Body of pancreas (tissue), 4 donors: ENCODE results near the gene KRTAP4-3. TPM values are rescaled to one million over a fixed set of nuclear protein-coding genes. Genes with fewer than 3 reads are reported as not detected.
"Not testable (repeated sequence)": the region's sequence is repeated elsewhere in the genome, so short reads cannot be mapped to it uniquely, and the experiment has no call there.

Experiments used
- ATAC-seq: fragments of 150-250 bp; one replicate; pipeline ENCODE4 v1.9.1; 2016
- DNase-seq, 4 donors: peaks; one replicate each; pipeline ENCODE4 v3.0.0-alpha.2; 2019
- H3K27ac ChIP-seq, 4 donors: fragments of 200-600 bp; sonication (generic); 1 replicate in 3 of 4; 2 replicates in 1 of 4; pipeline versions ENCODE4 v1.5.1 to v1.6.1; 2016 to 2019; ENCODE audit warnings: mild to moderate bottlenecking in 1 of 4, mixed read lengths in 1 of 4, moderate library complexity in 1 of 4
- H3K27me3 ChIP-seq, 2 donors: fragments of 200-600 bp; sonication (generic); one replicate each; pipeline ENCODE4 v1.6.0; 2016; ENCODE audit warnings: mild to moderate bottlenecking in 1 of 2
- H3K36me3 ChIP-seq, 2 donors: fragments of 200-600 bp; sonication (generic); replicated peaks in 1 of 2; 2 replicates each; pipeline ENCODE4 v1.5.1; 2016; ENCODE audit warnings: low read depth in 2 of 2; ENCODE audit not compliant: insufficient read depth in 1 of 2
- H3K4me1 ChIP-seq: fragments of 200-600 bp; sonication (generic); one replicate; pipeline ENCODE4 v1.6.0; 2016
- H3K4me3 ChIP-seq, 2 donors: fragments of 200-600 bp; sonication (generic); 1 replicate in 1 of 2; 2 replicates in 1 of 2; pipeline ENCODE4 v1.5.1; 2016 to 2019
- H3K9me3 ChIP-seq, 3 donors: fragments of 200-600 bp; sonication (generic); 1 replicate in 2 of 3; 2 replicates in 1 of 3; pipeline ENCODE4 v1.5.1; 2016
- POLR2A ChIP-seq, 3 donors: fragments of 450-650 bp; IDR thresholded peaks; one replicate each; pipeline ENCODE4 v1.6.1; 2016; ENCODE audit warnings: antibody characterized with exemption in 3 of 3, mild to moderate bottlenecking in 2 of 3
- WGBS, 2 donors: methylation state at CpG; one replicate each; pipeline ENCODE4 v1.1.5; 2017; 5-methylcytosine and 5-hydroxymethylcytosine counted together
- intact Hi-C: fragments of 100-400 bp; cut with DNase I; formaldehyde crosslinking; loops from one replicate; pipeline ENCODE4 v1.15.1; 2023
- small RNA-seq: library from RNA; depleted of rRNA; stranded (forward); fragments of <200 nt; gene quantifications from one replicate; pipeline ENCODE3, GENCODE V24; 2016
- total RNA-seq, 2 donors: library from RNA; depleted of rRNA; stranded (reverse); fragments of >200 nt; gene quantifications; one replicate each; pipeline ENCODE4 v1.1.0, GENCODE V29; 2016
- TF ChIP-seq, protein P1 (sequence below), 7 experiments: fragments of 450-650 bp in 4 of 7; fragments of 200-600 bp in 3 of 7; sonication (generic) in 3 of 7; IDR thresholded peaks; one replicate each; pipeline ENCODE4 v1.5.1; 2016 to 2019; ENCODE audit warnings: antibody characterized with exemption in 7 of 7

The KRTAP4-3 gene
- total RNA-seq, 2 donors from 2014 or later, result not detected

DNA sequence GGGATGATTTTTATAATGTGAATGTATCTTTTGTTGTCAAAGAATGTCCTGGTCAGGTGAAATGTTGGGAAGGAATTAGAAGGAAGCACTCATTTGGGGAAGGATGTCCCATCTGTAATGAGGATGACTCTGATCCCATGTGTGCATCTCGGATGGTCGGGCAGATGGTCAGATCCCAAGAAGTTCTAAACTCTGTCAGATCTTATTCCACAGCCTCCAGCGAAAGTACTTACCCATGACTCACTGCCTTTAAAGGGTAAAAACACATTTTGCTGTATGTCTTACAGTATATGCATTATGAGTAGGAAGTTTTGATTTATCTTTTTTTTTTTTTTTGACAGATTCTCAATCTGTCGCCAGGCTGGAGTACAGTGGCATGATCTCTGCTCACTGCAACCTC lies 49.3 kb downstream of the KRTAP4-3 start:
- intact Hi-C loops, result no loop called here
- Histone ChIP-seq H3K27me3 (no peaks in the 10 kb centered on the region), H3K4me1 (no peaks in the 10 kb centered on the region), H3K36me3 (no peaks in the 10 kb centered on the region), H3K4me3 (no peak overlapping the region), H3K9me3 (no peaks in the 10 kb centered on the region), H3K27ac (no peak overlapping the region)
- ATAC-seq (no peak), DNase-seq (no peak)
- whole genome bisulfite sequencing, 2 donors, result 71 to 72% methylated on average over 4 of the region's 4 CpGs
- TF ChIP-seq, protein P1, sequence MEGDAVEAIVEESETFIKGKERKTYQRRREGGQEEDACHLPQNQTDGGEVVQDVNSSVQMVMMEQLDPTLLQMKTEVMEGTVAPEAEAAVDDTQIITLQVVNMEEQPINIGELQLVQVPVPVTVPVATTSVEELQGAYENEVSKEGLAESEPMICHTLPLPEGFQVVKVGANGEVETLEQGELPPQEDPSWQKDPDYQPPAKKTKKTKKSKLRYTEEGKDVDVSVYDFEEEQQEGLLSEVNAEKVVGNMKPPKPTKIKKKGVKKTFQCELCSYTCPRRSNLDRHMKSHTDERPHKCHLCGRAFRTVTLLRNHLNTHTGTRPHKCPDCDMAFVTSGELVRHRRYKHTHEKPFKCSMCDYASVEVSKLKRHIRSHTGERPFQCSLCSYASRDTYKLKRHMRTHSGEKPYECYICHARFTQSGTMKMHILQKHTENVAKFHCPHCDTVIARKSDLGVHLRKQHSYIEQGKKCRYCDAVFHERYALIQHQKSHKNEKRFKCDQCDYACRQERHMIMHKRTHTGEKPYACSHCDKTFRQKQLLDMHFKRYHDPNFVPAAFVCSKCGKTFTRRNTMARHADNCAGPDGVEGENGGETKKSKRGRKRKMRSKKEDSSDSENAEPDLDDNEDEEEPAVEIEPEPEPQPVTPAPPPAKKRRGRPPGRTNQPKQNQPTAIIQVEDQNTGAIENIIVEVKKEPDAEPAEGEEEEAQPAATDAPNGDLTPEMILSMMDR (IDR thresholded peaks at IDR 0.05), result no peak
- TF ChIP-seq POLR2A (IDR thresholded peaks at IDR 0.05), result no peak

DNA sequence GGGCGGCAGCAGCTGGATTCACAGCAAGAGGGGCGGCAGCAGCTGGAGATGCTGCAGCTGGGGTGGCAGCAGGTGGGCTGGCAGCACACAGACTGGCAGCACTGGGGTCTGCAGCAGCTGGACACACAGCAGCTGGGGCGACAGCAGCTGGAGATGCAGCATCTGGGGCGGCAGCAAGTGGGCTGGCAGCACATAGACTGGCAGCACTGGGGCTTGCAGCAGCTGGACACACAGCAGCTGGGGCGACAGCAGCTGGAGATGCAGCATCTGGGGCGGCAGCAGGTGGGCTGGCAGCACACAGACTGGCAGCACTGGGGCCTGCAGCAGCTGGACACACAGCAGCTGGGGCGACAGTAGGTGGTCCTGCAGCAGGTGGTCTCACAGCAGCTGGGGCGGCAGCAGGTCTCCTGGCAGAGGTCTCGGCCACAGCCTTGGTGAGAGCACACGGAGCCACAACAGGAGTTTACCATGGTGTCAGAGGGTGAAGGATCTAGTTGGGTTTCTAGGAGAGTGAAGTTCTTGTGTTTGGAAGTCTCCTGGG lies 50.1 kb downstream of the KRTAP4-3 start, which contains the start of gene KRTAP4-11:
Gene KRTAP4-11, minus strand, starts transcription at position 528 of the 541 bp plus-strand sequence. Its CDS starts 58 bp downstream, at position 470.
- intact Hi-C loops, H3K27ac ChIP-seq, H3K4me1 ChIP-seq, DNase-seq, H3K4me3 ChIP-seq, ATAC-seq, H3K27me3 ChIP-seq, H3K36me3 ChIP-seq, H3K9me3 ChIP-seq: not testable (repeated sequence)
- WGBS, 2 donors, result 55 to 66% methylated on average over 8 to 9 of the region's 10 CpGs

Small RNA genes lying within 50 kb of the gene (small RNA-seq; reads per million reads assigned to genes)
- gene KRTAP4-17P, result not detected

Other genes with a start within 250 kb of the KRTAP4-3 start
- 1 to 10 TPM; 2.3 to 9.6 TPM for gene KRT23, start 230.6 kb downstream of the KRTAP4-3 start, total RNA-seq
- not detected for gene KRT39, start 201.3 kb downstream of the KRTAP4-3 start, total RNA-seq
- 1 to 10 TPM in 1 of 2 donors, not detected in 1; 1.6 TPM for gene KRT40, start 183.9 kb downstream of the KRTAP4-3 start, total RNA-seq
- not detected for gene KRTAP3-3, start 174.1 kb downstream of the KRTAP4-3 start, total RNA-seq
- not detected for gene KRTAP3-2, start 168.3 kb downstream of the KRTAP4-3 start, total RNA-seq
- not detected for gene KRTAP3-1, start 159.1 kb downstream of the KRTAP4-3 start, total RNA-seq
- not detected for gene KRTAP1-5, start 141.0 kb downstream of the KRTAP4-3 start, total RNA-seq
- not detected for gene KRTAP1-4, start 138.0 kb downstream of the KRTAP4-3 start, total RNA-seq
- not detected for gene KRTAP1-3, start 133.3 kb downstream of the KRTAP4-3 start, total RNA-seq
- gene KRTAP1-1, start 126.8 kb downstream of the KRTAP4-3 start, total RNA-seq, result not detected
- not detected for gene KRTAP2-1, start 120.9 kb downstream of the KRTAP4-3 start, total RNA-seq
- not detected for gene KRTAP2-2, start 113.0 kb downstream of the KRTAP4-3 start, total RNA-seq
- gene KRTAP2-3, start 108.1 kb downstream of the KRTAP4-3 start, total RNA-seq, result not detected
- not detected for gene KRTAP2-4, start 102.3 kb downstream of the KRTAP4-3 start, total RNA-seq
- gene KRTAP4-7, start 84.1 kb downstream of the KRTAP4-3 start, total RNA-seq, result not detected
- gene KRTAP4-8, start 70.1 kb downstream of the KRTAP4-3 start, total RNA-seq, result not detected
- not detected for gene KRTAP4-16, start 66.0 kb downstream of the KRTAP4-3 start, total RNA-seq
- not detected for gene KRTAP4-9, start 62.8 kb downstream of the KRTAP4-3 start, total RNA-seq
- not detected for gene KRTAP4-11, start 49.8 kb downstream of the KRTAP4-3 start, total RNA-seq
- not detected for gene KRTAP4-12, start 44.0 kb downstream of the KRTAP4-3 start, total RNA-seq
- not detected for gene KRTAP4-6, start 27.7 kb downstream of the KRTAP4-3 start, total RNA-seq
- gene KRTAP4-5, start 18.4 kb downstream of the KRTAP4-3 start, total RNA-seq, result not detected
- not detected for gene KRTAP4-4, start 7.5 kb downstream of the KRTAP4-3 start, total RNA-seq
- not detected for gene KRTAP4-2, start 10.0 kb upstream of the KRTAP4-3 start, total RNA-seq
- gene KRTAP4-1, start 16.7 kb upstream of the KRTAP4-3 start, total RNA-seq, result not detected
- not detected for gene KRTAP9-1, start 21.7 kb upstream of the KRTAP4-3 start, total RNA-seq
- not detected for gene KRTAP9-2, start 58.4 kb upstream of the KRTAP4-3 start, total RNA-seq
- not detected for gene KRTAP9-3, start 64.2 kb upstream of the KRTAP4-3 start, total RNA-seq
- not detected for gene KRTAP9-8, start 69.8 kb upstream of the KRTAP4-3 start, total RNA-seq
- gene KRTAP9-4, start 81.5 kb upstream of the KRTAP4-3 start, total RNA-seq, result not detected
- gene KRTAP9-9, start 87.2 kb upstream of the KRTAP4-3 start, total RNA-seq, result not detected
- gene KRTAP9-6, start 97.2 kb upstream of the KRTAP4-3 start, total RNA-seq, result not detected
- gene KRTAP9-7, start 107.5 kb upstream of the KRTAP4-3 start, total RNA-seq, result not detected
- not detected for gene KRTAP29-1, start 134.6 kb upstream of the KRTAP4-3 start, total RNA-seq
- not detected for gene KRTAP16-1, start 141.1 kb upstream of the KRTAP4-3 start, total RNA-seq
- gene KRTAP17-1, start 147.5 kb upstream of the KRTAP4-3 start, total RNA-seq, result not detected
- gene KRT33A, start 182.6 kb upstream of the KRTAP4-3 start, total RNA-seq, result not detected
- not detected for gene KRT33B, start 201.6 kb upstream of the KRTAP4-3 start, total RNA-seq
- gene KRT34, start 214.1 kb upstream of the KRTAP4-3 start, total RNA-seq, result not detected
- not detected for gene KRT31, start 229.4 kb upstream of the KRTAP4-3 start, total RNA-seq